Measurements from ENCODE around the gene CCDC17.

Gene CCDC17

DNA sequence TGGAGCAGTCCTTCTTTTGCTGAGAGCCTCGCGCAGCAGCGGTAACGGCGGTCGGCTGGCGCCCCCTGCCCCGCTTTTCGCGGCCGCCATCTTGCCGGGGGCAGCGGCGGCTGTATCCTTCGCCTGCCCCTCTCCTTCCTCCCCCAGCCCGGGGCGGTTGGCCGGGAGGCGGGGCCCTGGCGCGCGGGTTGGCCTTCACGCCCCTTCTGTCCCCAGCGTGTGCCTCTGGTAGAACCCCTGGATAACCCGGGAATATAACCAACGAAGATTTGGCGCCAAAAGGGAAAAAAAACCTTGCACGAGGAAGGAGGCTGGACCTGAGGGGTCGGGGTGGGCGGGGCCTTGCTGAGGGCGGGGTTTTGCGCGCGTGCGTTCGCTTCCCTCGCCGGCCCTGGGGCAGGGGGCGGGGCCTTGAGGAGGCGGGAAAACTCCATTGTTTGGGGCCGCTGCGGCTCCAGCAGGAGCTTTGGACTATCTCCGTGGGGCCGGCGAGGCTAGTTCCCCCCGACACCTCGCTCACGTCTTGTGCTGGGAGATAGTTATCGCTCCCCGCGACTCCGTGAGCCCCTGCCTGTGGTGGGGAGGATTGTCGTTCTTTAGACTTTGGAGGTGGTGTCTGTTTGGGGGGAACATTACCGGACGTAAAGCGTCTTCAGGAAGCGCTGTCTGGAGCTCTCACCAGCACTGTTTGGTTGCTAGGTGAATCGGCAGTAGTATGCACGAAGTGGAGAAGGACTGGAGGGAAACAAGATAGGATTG lies 39.3 kb downstream of the CCDC17 start:
- Histone ChIP-seq H3K9me2 (ENCODE audit: low read depth, low read length) (no peaks in the 10 kb centered on the region), H3K9me3 (ENCODE audit: low read length) (no peaks in the 10 kb centered on the region), H3K4me2 (ENCODE audit: low read length) (peak overlapping the region; percentile 90), H3F3A (ENCODE audit: insufficient read depth, low read length) (no peaks in the 10 kb centered on the region), H3K27me3 (ENCODE audit: insufficient read depth, low read length) (no peaks in the 10 kb centered on the region), H3K27ac (ENCODE audit: low read depth, low read length, poor library complexity, severe bottlenecking) (peak overlapping the region; percentile 86), H3K9ac (ENCODE audit: low read length) (peak overlapping the region; percentile 88), H3K79me2 (ENCODE audit: insufficient read depth, low read length) (peaks cover 50% of the 10 kb centered on the region), H2AFZ (ENCODE audit: low read length) (no peak overlapping the region), H3K36me3 (ENCODE audit: insufficient read depth, low read length) (peaks cover 32% of the 10 kb centered on the region), H4K20me1 (ENCODE audit: insufficient read depth, low read length) (0 out of 2 replicates have a peak, but pooled peaks cover 5% of the 10 kb centered on the region), H3K4me3 (ENCODE audit: low read depth, low read length, poor library complexity, severe bottlenecking) (peak overlapping the region; percentile 87), H3K4me1 (ENCODE audit: insufficient read depth, low read length, severe bottlenecking) (peaks cover 48% of the 10 kb centered on the region)
- no peak for TF ChIP-seq EZH2 (IDR thresholded peaks at IDR 0.05; ENCODE audit: borderline replicate concordance, low read length)
- TF ChIP-seq, protein P1, sequence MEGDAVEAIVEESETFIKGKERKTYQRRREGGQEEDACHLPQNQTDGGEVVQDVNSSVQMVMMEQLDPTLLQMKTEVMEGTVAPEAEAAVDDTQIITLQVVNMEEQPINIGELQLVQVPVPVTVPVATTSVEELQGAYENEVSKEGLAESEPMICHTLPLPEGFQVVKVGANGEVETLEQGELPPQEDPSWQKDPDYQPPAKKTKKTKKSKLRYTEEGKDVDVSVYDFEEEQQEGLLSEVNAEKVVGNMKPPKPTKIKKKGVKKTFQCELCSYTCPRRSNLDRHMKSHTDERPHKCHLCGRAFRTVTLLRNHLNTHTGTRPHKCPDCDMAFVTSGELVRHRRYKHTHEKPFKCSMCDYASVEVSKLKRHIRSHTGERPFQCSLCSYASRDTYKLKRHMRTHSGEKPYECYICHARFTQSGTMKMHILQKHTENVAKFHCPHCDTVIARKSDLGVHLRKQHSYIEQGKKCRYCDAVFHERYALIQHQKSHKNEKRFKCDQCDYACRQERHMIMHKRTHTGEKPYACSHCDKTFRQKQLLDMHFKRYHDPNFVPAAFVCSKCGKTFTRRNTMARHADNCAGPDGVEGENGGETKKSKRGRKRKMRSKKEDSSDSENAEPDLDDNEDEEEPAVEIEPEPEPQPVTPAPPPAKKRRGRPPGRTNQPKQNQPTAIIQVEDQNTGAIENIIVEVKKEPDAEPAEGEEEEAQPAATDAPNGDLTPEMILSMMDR (IDR thresholded peaks at IDR 0.05; ENCODE audit: low read length): no peak; the same call in 1 of the 2 replicates

GRCh38 chr1:45583666-45584350 lies 40.0 kb downstream of the CCDC17 start, which contains the start of gene NASP:
NASP (plus strand) TSS chr1:45584041; CDS start chr1:45584147, 106 bp downstream.
- Histone ChIP-seq H3K4me2 (ENCODE audit: low read length) (peak within 1 kb of the TSS; percentile 90), H3K27me3 (ENCODE audit: insufficient read depth, low read length) (no peaks in the 10 kb centered on the region), H3K9ac (ENCODE audit: low read length) (peak within 1 kb of the TSS; percentile 88), H3K4me1 (ENCODE audit: insufficient read depth, low read length, severe bottlenecking) (peaks cover 40% of the 10 kb centered on the region), H4K20me1 (ENCODE audit: insufficient read depth, low read length) (0 out of 2 replicates have a peak, but pooled peaks cover 2% of the 10 kb centered on the region), H3K9me2 (ENCODE audit: low read depth, low read length) (no peaks in the 10 kb centered on the region), H3K36me3 (ENCODE audit: insufficient read depth, low read length) (peaks cover 26% of the 10 kb centered on the region), H3K27ac (ENCODE audit: low read depth, low read length, poor library complexity, severe bottlenecking) (peak within 1 kb of the TSS; percentile 86), H3F3A (ENCODE audit: insufficient read depth, low read length) (no peaks in the 10 kb centered on the region), H3K79me2 (ENCODE audit: insufficient read depth, low read length) (peaks cover 42% of the 10 kb centered on the region), H2AFZ (ENCODE audit: low read length) (0 out of 2 replicates have a peak within 1 kb of the TSS, but pooled peaks have one; percentile 13), H3K4me3 (ENCODE audit: low read depth, low read length, poor library complexity, severe bottlenecking) (peak within 1 kb of the TSS; percentile 87), H3K9me3 (ENCODE audit: low read length) (no peaks in the 10 kb centered on the region)
- no peak for TF ChIP-seq EZH2 (IDR thresholded peaks at IDR 0.05; ENCODE audit: borderline replicate concordance, low read length)
- TF ChIP-seq, protein P1 (IDR thresholded peaks at IDR 0.05; ENCODE audit: low read length): peak; percentile 37; the same call in 1 of the 2 replicates

DNA sequence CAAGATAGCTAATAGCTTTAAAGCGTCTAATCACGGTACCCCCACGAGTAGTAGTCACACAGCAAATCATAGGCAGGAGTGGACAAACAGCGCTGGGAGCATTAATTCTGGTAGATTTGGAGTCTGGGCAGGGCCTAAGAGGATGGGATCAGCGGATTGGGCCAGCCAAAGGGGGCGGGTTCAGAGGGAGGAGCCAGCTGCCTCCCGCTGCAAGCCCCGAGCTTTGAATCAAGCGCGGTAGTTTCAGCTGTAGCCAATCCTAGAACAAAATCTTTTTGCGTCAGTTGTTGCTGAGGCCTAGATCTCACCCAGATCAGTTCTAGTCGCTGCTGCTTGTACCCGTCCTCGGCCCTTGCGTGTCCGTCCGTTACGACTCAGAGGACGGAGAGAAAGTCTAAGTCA lies 40.6 kb downstream of the CCDC17 start:
- 0 out of 2 replicates have a peak overlapping the region, but pooled peaks have one; percentile 13 for H2AFZ ChIP-seq (ENCODE audit: low read length)
- peaks cover 40% of the 10 kb centered on the region for H3K4me1 ChIP-seq (ENCODE audit: insufficient read depth, low read length, severe bottlenecking)
- H3F3A ChIP-seq (ENCODE audit: insufficient read depth, low read length): no peaks in the 10 kb centered on the region
- H3K79me2 ChIP-seq (ENCODE audit: insufficient read depth, low read length): peaks cover 37% of the 10 kb centered on the region
- H3K9me2 ChIP-seq (ENCODE audit: low read depth, low read length): no peaks in the 10 kb centered on the region
- 0 out of 2 replicates have a peak, but pooled peaks cover 2% of the 10 kb centered on the region for H4K20me1 ChIP-seq (ENCODE audit: insufficient read depth, low read length)
- peak overlapping the region; percentile 90 for H3K4me2 ChIP-seq (ENCODE audit: low read length)
- H3K27me3 ChIP-seq (ENCODE audit: insufficient read depth, low read length): no peaks in the 10 kb centered on the region
- TF ChIP-seq, protein P1 (IDR thresholded peaks at IDR 0.05; ENCODE audit: low read length): no peak
- no peak for TF ChIP-seq EZH2 (IDR thresholded peaks at IDR 0.05; ENCODE audit: borderline replicate concordance, low read length)
- H3K9ac ChIP-seq (ENCODE audit: low read length): peak overlapping the region; percentile 88
- no peaks in the 10 kb centered on the region for H3K9me3 ChIP-seq (ENCODE audit: low read length)
- peak overlapping the region; percentile 87 for H3K4me3 ChIP-seq (ENCODE audit: low read depth, low read length, poor library complexity, severe bottlenecking)
- H3K36me3 ChIP-seq (ENCODE audit: insufficient read depth, low read length): peaks cover 21% of the 10 kb centered on the region
- H3K27ac ChIP-seq (ENCODE audit: low read depth, low read length, poor library complexity, severe bottlenecking): peak overlapping the region; percentile 86
